H9 (cell line): ENCODE data around the gene ROBO1. TPM values are rescaled to one million over a fixed set of nuclear protein-coding genes. Genes with fewer than 3 reads are reported as not detected.

Experiments
- DNase-seq: peaks from one replicate; pipeline ENCODE4 v3.0.0-alpha.2; 2017
- H2AFZ ChIP-seq: one replicate; pipeline ENCODE4 v1.6.1; 2013; ENCODE audit warnings: mild to moderate bottlenecking, low read length, control low read depth, moderate library complexity
- H2AK5ac ChIP-seq: 2 replicates; pipeline ENCODE4 v1.6.1; 2013; ENCODE audit warnings: low read length, control low read depth, mixed read lengths; ENCODE audit not compliant: insufficient read length
- H2BK120ac ChIP-seq: one replicate; pipeline ENCODE4 v1.6.1; 2013; ENCODE audit warnings: low read depth, mild to moderate bottlenecking, low read length, control low read depth, inconsistent platforms; ENCODE audit not compliant: poor library complexity, severe bottlenecking
- H2BK12ac ChIP-seq: 2 replicates; pipeline ENCODE4 v1.6.1; 2013; ENCODE audit warnings: low read length, control low read depth, mixed read lengths, low read depth; ENCODE audit not compliant: insufficient read length
- H2BK15ac ChIP-seq: 2 replicates; pipeline ENCODE4 v1.6.1; 2013; ENCODE audit warnings: low read depth, low read length, control low read depth
- H2BK20ac ChIP-seq: one replicate; pipeline ENCODE4 v1.6.1; 2013; ENCODE audit warnings: low read depth, mild to moderate bottlenecking, low read length, control low read depth, inconsistent platforms; ENCODE audit not compliant: poor library complexity, severe bottlenecking
- H2BK5ac ChIP-seq: 2 replicates; pipeline ENCODE4 v1.6.1; 2013; ENCODE audit warnings: low read length, control low read depth, mixed read lengths; ENCODE audit not compliant: insufficient read length
- H3K14ac ChIP-seq: 2 replicates; pipeline ENCODE4 v1.6.1; 2013; ENCODE audit warnings: low read length, control low read depth; ENCODE audit not compliant: insufficient read depth
- H3K18ac ChIP-seq: 2 replicates; pipeline ENCODE4 v1.6.1; 2013; ENCODE audit warnings: low read depth, mild to moderate bottlenecking, mixed read lengths, low read length, control low read depth; ENCODE audit not compliant: insufficient read length
- H3K23ac ChIP-seq: 2 replicates; pipeline ENCODE4 v1.6.1; 2013; ENCODE audit warnings: low read length, control low read depth, mixed read lengths, low read depth; ENCODE audit not compliant: insufficient read length
- H3K23me2 ChIP-seq: 2 replicates; pipeline ENCODE4 v1.6.1; 2013; ENCODE audit warnings: low read depth, mild to moderate bottlenecking, mixed read lengths, low read length, control low read depth; ENCODE audit not compliant: insufficient read length, poor library complexity, severe bottlenecking
- H3K27ac ChIP-seq: 2 replicates; pipeline ENCODE4 v1.5.1; 2013; ENCODE audit warnings: low read length, control low read depth, mixed read lengths, low read depth; ENCODE audit not compliant: insufficient read length
- H3K27me3 ChIP-seq: 2 replicates; pipeline ENCODE4 v1.6.1; 2013; ENCODE audit warnings: low read length, control low read depth, inconsistent platforms; ENCODE audit not compliant: insufficient read depth
- H3K4ac ChIP-seq: 2 replicates; pipeline ENCODE4 v1.6.1; 2013; ENCODE audit warnings: low read depth, mild to moderate bottlenecking, control low read depth, inconsistent platforms, low read length, moderate library complexity
- H3K4me1 ChIP-seq: 2 replicates; pipeline ENCODE4 v1.6.1; 2013; ENCODE audit warnings: low read length, control low read depth, inconsistent platforms; ENCODE audit not compliant: insufficient read depth
- H3K4me2 ChIP-seq: 2 replicates; pipeline ENCODE4 v1.6.1; 2013; ENCODE audit warnings: low read length, control low read depth, mixed read lengths; ENCODE audit not compliant: insufficient read length, insufficient read depth
- H3K56ac ChIP-seq: 2 replicates; pipeline ENCODE4 v1.6.1; 2013; ENCODE audit warnings: low read depth, mild to moderate bottlenecking, mixed read lengths, low read length, control low read depth; ENCODE audit not compliant: insufficient read length
- H3K79me1 ChIP-seq: 2 replicates; pipeline ENCODE4 v1.6.1; 2013; ENCODE audit warnings: low read depth, mild to moderate bottlenecking, moderate library complexity, low read length, control low read depth, inconsistent platforms; ENCODE audit not compliant: insufficient read depth, poor library complexity, severe bottlenecking
- H3K79me2 ChIP-seq: 2 replicates; pipeline ENCODE4 v1.6.1; 2013; ENCODE audit warnings: low read length, control low read depth, inconsistent platforms; ENCODE audit not compliant: insufficient read depth
- H3K9ac ChIP-seq: 2 replicates; pipeline ENCODE4 v1.6.1; 2013; ENCODE audit warnings: low read length, control low read depth, mixed read lengths; ENCODE audit not compliant: insufficient read length; ENCODE audit errors: extremely low read depth
- H3K9me3 ChIP-seq: one replicate; pipeline ENCODE4 v1.6.1; 2013; ENCODE audit warnings: low read depth, low read length, inconsistent platforms; ENCODE audit not compliant: control insufficient read depth
- H3T11ph ChIP-seq: one replicate; pipeline ENCODE4 v1.6.1; 2013; ENCODE audit warnings: mild to moderate bottlenecking, low read length, control low read depth, inconsistent platforms
- H4K20me1 ChIP-seq: one replicate; pipeline ENCODE4 v1.6.1; 2013; ENCODE audit not compliant: control insufficient read depth, insufficient read length, insufficient read depth
- H4K5ac ChIP-seq: 2 replicates; pipeline ENCODE4 v1.6.1; 2013; ENCODE audit warnings: low read depth, mild to moderate bottlenecking, mixed read lengths, low read length, control low read depth; ENCODE audit not compliant: insufficient read length
- H4K8ac ChIP-seq: replicated peaks from 2 replicates; pipeline ENCODE4 v1.6.1; 2013; ENCODE audit warnings: low read length, control low read depth, mixed read lengths, low read depth; ENCODE audit not compliant: insufficient read length
- H4K91ac ChIP-seq: 2 replicates; pipeline ENCODE4 v1.6.1; 2013; ENCODE audit warnings: low read depth, mild to moderate bottlenecking, moderate library complexity, mixed read lengths, low read length, control low read depth; ENCODE audit not compliant: insufficient read length
- H3K27ac Mint-ChIP-seq, 3 experiments: 2 replicates in 2 of 3; 3 replicates in 1 of 3; pipeline ENCODE4 v1.8.0; 2020 to 2021; ENCODE audit warnings: mixed read lengths in 3 of 3, mild to moderate bottlenecking in 1 of 3, moderate library complexity in 1 of 3
- H3K27me3 Mint-ChIP-seq: 2 replicates; pipeline ENCODE4 v1.8.0; 2021; ENCODE audit warnings: low read depth, mild to moderate bottlenecking, moderate library complexity, mixed read lengths
- H3K36me3 Mint-ChIP-seq, 3 experiments: 2 replicates in 2 of 3; 3 replicates in 1 of 3; pipeline ENCODE4 v1.8.0; 2020 to 2021; ENCODE audit warnings: low read depth in 3 of 3, mixed read lengths in 3 of 3; ENCODE audit not compliant: insufficient read depth in 1 of 3
- H3K4me1 Mint-ChIP-seq, 2 experiments: 2 replicates each; pipeline ENCODE4 v1.8.0; 2020; ENCODE audit warnings: mixed read lengths in 2 of 2
- H3K4me3 Mint-ChIP-seq, 2 experiments: 2 replicates in 1 of 2; 3 replicates in 1 of 2; pipeline ENCODE4 v1.8.0; 2020 to 2021; ENCODE audit warnings: mild to moderate bottlenecking in 2 of 2, mixed read lengths in 2 of 2, moderate library complexity in 1 of 2
- H3K9me3 Mint-ChIP-seq, 2 experiments: 2 replicates in 1 of 2; 3 replicates in 1 of 2; pipeline ENCODE4 v1.8.0; 2020; ENCODE audit warnings: mild to moderate bottlenecking in 2 of 2, mixed read lengths in 2 of 2, moderate library complexity in 1 of 2
- CTCF ChIP-seq: fragments of 200-600 bp; sonication (generic); conservative IDR thresholded peaks from 3 replicates; pipeline ENCODE4 v1.8.0; 2021; ENCODE audit warnings: antibody characterized with exemption, mild to moderate bottlenecking
- WGBS: extraction: QIAGEN DNeasy Blood & Tissue Kit; methylation state at CpG from one replicate; pipeline ENCODE4 v1.1.7; 2013; ENCODE audit warnings: missing lambda C conversion rate, low lambda C conversion rate, mixed read lengths; ENCODE audit not compliant: insufficient read length; ENCODE audit errors: extremely low coverage; 5-methylcytosine and 5-hydroxymethylcytosine counted together
- total RNA-seq: library from RNA; stranded (reverse); gene quantifications from 2 replicates; pipeline ENCODE4 v1.2.1, GENCODE V29; 2021

Gene ROBO1
- total RNA-seq, 1 experiment from 2014 or later: 62.7 TPM

- Histone ChIP-seq H3K27ac (no peak overlapping the region), H3T11ph (no peak overlapping the region), H3K4me1 (no peaks in the 10 kb centered on the region), H2BK15ac (no peak overlapping the region), H2AK5ac (no peak overlapping the region), H2BK12ac (no peak overlapping the region), H3K56ac (no peak overlapping the region), H3K79me1 (no peaks in the 10 kb centered on the region), H4K8ac (no peak overlapping the region), H4K5ac (no peak overlapping the region), H3K18ac (no peak overlapping the region), H2AFZ (no peak overlapping the region), H3K9ac (no peak overlapping the region), H4K20me1 (no peaks in the 10 kb centered on the region), H3K23ac (no peak overlapping the region), H3K4me2 (no peak overlapping the region), H2BK5ac (no peak overlapping the region), H4K91ac (no peak overlapping the region), H3K79me2 (no peaks in the 10 kb centered on the region), H3K14ac (no peak overlapping the region), H3K9me3 (no peaks in the 10 kb centered on the region), H3K23me2 (no peaks in the 10 kb centered on the region), H3K4ac (no peak overlapping the region), H3K27me3 (no peaks in the 10 kb centered on the region), H2BK120ac (no peak overlapping the region), H2BK20ac (no peak overlapping the region)
- peak; percentile 65 for TF ChIP-seq CTCF
- H3K36me3 Mint-ChIP-seq: no peaks in the 10 kb centered on the region
- H3K4me1 Mint-ChIP-seq: no peaks in the 10 kb centered on the region
- H3K27me3 Mint-ChIP-seq: no peaks in the 10 kb centered on the region
- no CpG with 5 or more reads among the region's 2 CpGs for WGBS
- no peak overlapping the region for H3K4me3 Mint-ChIP-seq
- no peak overlapping the region for H3K27ac Mint-ChIP-seq
- H3K9me3 Mint-ChIP-seq: no peaks in the 10 kb centered on the region
- peak; percentile 35 for DNase-seq
Measured at GRCh38 chr3:79406175-79406574, 361.6 kb downstream of the ROBO1 start.
